BJ (cell line): ENCODE data around the gene AOC3. TPM values are rescaled to one million over a fixed set of nuclear protein-coding genes. Genes with fewer than 3 reads are reported as not detected.
"Not testable (repeated sequence)": the region's sequence is repeated elsewhere in the genome, so short reads cannot be mapped to it uniquely, and the experiment has no call there.

Source experiments
- CTCF ChIA-PET: fragments of 350-600 bp; formaldehyde crosslinking; extraction: SDS; loops from one replicate; lab custom pipeline; 2021; ENCODE audit warnings: antibody characterized with exemption, inconsistent platforms; lab: Yijun Ruan, JAX
- POLR2A ChIA-PET: fragments of 300-600 bp; sonication (Branson Sonifier 250); formaldehyde crosslinking; extraction: SDS; loops from one replicate; lab custom pipeline; 2021; ENCODE audit warnings: antibody characterized with exemption; lab: Charles Lee
- DNase-seq: peaks from one replicate; pipeline ENCODE4 v3.0.0-alpha.2; 2011; ENCODE audit warnings: low read depth
- H3K27me3 ChIP-seq: 2 replicates; pipeline ENCODE4 v1.6.0; 2011; ENCODE audit warnings: low read length; ENCODE audit not compliant: control insufficient read depth, insufficient read depth
- H3K36me3 ChIP-seq: 2 replicates; pipeline ENCODE4 v1.5.1; 2011; ENCODE audit warnings: low read length; ENCODE audit not compliant: control insufficient read depth, insufficient read depth
- H3K4me3 ChIP-seq: 2 replicates; pipeline ENCODE4 v1.5.1; 2011; ENCODE audit warnings: low read depth, mild to moderate bottlenecking, control low read depth, low read length
- CTCF ChIP-seq: IDR thresholded peaks from 2 replicates; pipeline ENCODE4 v1.5.1; 2011; ENCODE audit warnings: low read depth, mild to moderate bottlenecking, control low read depth, inconsistent platforms, low read length, moderate library complexity; ENCODE audit not compliant: insufficient read depth
- polyA plus RNA-seq: library from polyadenylated mRNA; depleted of rRNA; stranded (reverse); fragments of >200 nt; gene quantifications from 2 replicates; pipeline ENCODE4 v1.2.3, GENCODE V29; 2011

Gene AOC3
- polyA plus RNA-seq, 1 experiment = 0.22 TPM

GRCh38 chr17:42852351-42852750 lies 1.4 kb downstream of the AOC3 start:
- Histone ChIP-seq H3K4me3 (no peak overlapping the region), H3K36me3 (no peaks in the 10 kb centered on the region), H3K27me3 (no peaks in the 10 kb centered on the region; the same call in 1 of the 2 replicates)
- no peak for DNase-seq
- CTCF ChIA-PET = interaction anchor here (1.1 kb wide), 1 partner anchor 77 kb away, joined by 3 read pairs; no protein-coding TSS in a partner anchor
- TF ChIP-seq CTCF = no peak
- POLR2A ChIA-PET = no interaction called here

- Histone ChIP-seq H3K36me3 (no peaks in the 10 kb centered on the region), H3K27me3 (no peaks in the 10 kb centered on the region; the same call in 1 of the 2 replicates), H3K4me3 (no peak overlapping the region)
- ChIA-PET POLR2A (no interaction called here), CTCF (no interaction called here)
- no peak for TF ChIP-seq CTCF
- DNase-seq = no peak
Observed at GRCh38 chr17:42853004-42853403, 2.0 kb downstream of the AOC3 start.

- CTCF ChIA-PET = interaction anchor here (1.4 kb wide), 1 partner anchor 10 kb away, joined by 3 read pairs; no protein-coding TSS in a partner anchor
- no peak for TF ChIP-seq CTCF
Observed at GRCh38 chr17:42853597-42853967, 2.6 kb downstream of the AOC3 start.

GRCh38 chr17:42853968-42854790 lies 3.2 kb downstream of the AOC3 start:
- Histone ChIP-seq H3K4me3 (no peak overlapping the region), H3K27me3 (no peaks in the 10 kb centered on the region; the same call in 1 of the 2 replicates), H3K36me3 (no peaks in the 10 kb centered on the region)
- TF ChIP-seq CTCF = no peak
- POLR2A ChIA-PET = no interaction called here
- DNase-seq = no peak
- CTCF ChIA-PET = interaction anchor here (1.4 kb wide), 1 partner anchor 10 kb away, joined by 3 read pairs; no protein-coding TSS in a partner anchor

More at GRCh38 chr17:42853597-42853967, 2.6 kb downstream of the AOC3 start:
- Histone ChIP-seq H3K36me3 (no peaks in the 10 kb centered on the region), H3K4me3 (no peak overlapping the region), H3K27me3 (no peaks in the 10 kb centered on the region; the same call in 1 of the 2 replicates)
- POLR2A ChIA-PET = no interaction called here
- no peak for DNase-seq

GRCh38 chr17:42855048-42855596 lies 4.1 kb downstream of the AOC3 start:
- Histone ChIP-seq H3K4me3 (no peak overlapping the region), H3K27me3 (no peaks in the 10 kb centered on the region; the same call in 1 of the 2 replicates), H3K36me3 (no peaks in the 10 kb centered on the region)
- ChIA-PET CTCF (interaction anchor here (1.0 to 1.4 kb wide), 2 partner anchors 10 to 11 kb away, joined by 3 read pairs; partner anchors contain the start of gene AOC2), POLR2A (no interaction called here)
- DNase-seq = no peak
- TF ChIP-seq CTCF = no peak

GRCh38 chr17:42856093-42856492 lies 5.1 kb downstream of the AOC3 start:
- CTCF ChIA-PET = interaction anchor here (1.0 kb wide), 1 partner anchor 11 kb away, joined by 3 read pairs; the partner anchor contains the start of gene AOC2
- H3K27me3 ChIP-seq, POLR2A ChIA-PET, H3K4me3 ChIP-seq, DNase-seq, H3K36me3 ChIP-seq: not testable (repeated sequence)

- DNase-seq, CTCF ChIA-PET, H3K36me3 ChIP-seq, POLR2A ChIA-PET, H3K4me3 ChIP-seq, H3K27me3 ChIP-seq: not testable (repeated sequence)
Observed at GRCh38 chr17:42856516-42856915, 5.5 kb downstream of the AOC3 start.
